NT2/D1 (cell line): Measurements from ENCODE around the gene YJEFN3.

Experiments
- DNase-seq: peaks from one replicate; pipeline ENCODE4 v3.0.0-alpha.2; 2011; ENCODE audit warnings: low read depth, low spot score
- H3K27me3 ChIP-seq: 2 replicates; pipeline ENCODE4 v1.6.0; 2011; ENCODE audit warnings: mild to moderate bottlenecking; ENCODE audit not compliant: insufficient read length, insufficient read depth
- H3K36me3 ChIP-seq: 2 replicates; pipeline ENCODE4 v1.6.1; 2011; ENCODE audit warnings: mild to moderate bottlenecking, low read length, mixed read lengths; ENCODE audit not compliant: insufficient read depth, insufficient read length
- H3K4me1 ChIP-seq: 2 replicates; pipeline ENCODE4 v1.5.1; 2011; ENCODE audit not compliant: insufficient read depth, insufficient read length
- H3K4me3 ChIP-seq: 2 replicates; pipeline ENCODE4 v1.5.1; 2011; ENCODE audit warnings: low read depth; ENCODE audit not compliant: insufficient read length
- H3K9ac ChIP-seq: 2 replicates; pipeline ENCODE4 v1.6.0; 2011; ENCODE audit warnings: low read depth; ENCODE audit not compliant: insufficient read length
- H3K9me3 ChIP-seq: 2 replicates; pipeline ENCODE4 v1.5.1; 2011; ENCODE audit warnings: mild to moderate bottlenecking, low read length; ENCODE audit not compliant: insufficient read depth
- SUZ12 ChIP-seq: IDR thresholded peaks from 2 replicates; pipeline ENCODE4 v1.6.1; 2011; ENCODE audit not compliant: insufficient read length, insufficient read depth; ENCODE audit errors: extremely low read depth
- YY1 ChIP-seq: IDR thresholded peaks from 2 replicates; pipeline ENCODE4 v1.6.1; 2011; ENCODE audit not compliant: insufficient read length, insufficient read depth
- ZNF274 ChIP-seq: IDR thresholded peaks from 2 replicates; pipeline ENCODE4 v1.6.1; 2011; ENCODE audit warnings: mild to moderate bottlenecking, low read depth, low read length

The YJEFN3 gene, protein sequence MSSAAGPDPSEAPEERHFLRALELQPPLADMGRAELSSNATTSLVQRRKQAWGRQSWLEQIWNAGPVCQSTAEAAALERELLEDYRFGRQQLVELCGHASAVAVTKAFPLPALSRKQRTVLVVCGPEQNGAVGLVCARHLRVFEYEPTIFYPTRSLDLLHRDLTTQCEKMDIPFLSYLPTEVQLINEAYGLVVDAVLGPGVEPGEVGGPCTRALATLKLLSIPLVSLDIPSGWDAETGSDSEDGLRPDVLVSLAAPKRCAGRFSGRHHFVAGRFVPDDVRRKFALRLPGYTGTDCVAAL

DNA sequence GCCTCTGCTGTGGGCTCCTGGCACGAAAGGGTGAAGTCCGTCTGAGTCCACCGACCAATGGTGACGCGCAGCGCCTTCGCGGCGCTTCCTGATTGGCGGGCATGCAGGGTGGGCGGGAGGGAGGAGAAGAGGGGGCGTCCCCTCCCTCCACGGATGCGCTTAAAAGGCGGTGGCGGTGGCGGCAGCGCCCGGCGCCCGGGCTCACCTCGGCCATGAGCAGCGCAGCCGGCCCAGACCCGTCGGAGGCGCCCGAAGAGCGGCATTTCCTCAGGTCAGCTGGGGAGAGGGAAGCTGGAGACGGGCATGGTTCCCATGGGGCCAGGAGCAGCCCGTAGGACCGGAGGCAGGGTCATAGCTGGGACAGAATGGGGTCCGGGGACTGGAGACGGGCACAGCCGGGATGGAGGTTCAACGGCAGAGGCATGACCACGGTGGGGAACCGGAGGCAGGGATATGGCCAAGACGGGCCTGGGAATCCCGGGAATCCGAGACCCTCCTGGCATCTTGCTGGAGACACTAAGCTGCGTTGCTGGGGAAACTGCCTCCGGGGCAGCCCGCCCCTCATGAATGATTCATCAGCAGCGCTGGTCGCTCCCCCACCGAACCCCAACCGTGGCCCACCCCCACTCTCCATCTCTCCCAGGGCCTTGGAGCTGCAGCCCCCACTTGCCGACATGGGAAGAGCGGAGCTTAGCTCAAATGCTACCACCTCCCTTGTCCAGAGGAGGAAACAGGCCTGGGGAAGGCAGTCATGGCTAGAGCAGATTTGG, at the start of gene YJEFN3:
Gene YJEFN3, plus strand, starts transcription at position 191 of the 770 bp plus-strand sequence. Its CDS starts 22 bp downstream, at position 213.
- Histone ChIP-seq H3K4me3 (no peak within 1 kb of the TSS), H3K9me3 (no peaks in the 10 kb centered on the region), H3K36me3 (peaks cover 72% of the 10 kb centered on the region), H3K4me1 (peaks cover 41% of the 10 kb centered on the region), H3K9ac (peak within 1 kb of the TSS; percentile 16), H3K27me3 (no peaks in the 10 kb centered on the region)
- no peak for DNase-seq
- TF ChIP-seq YY1 (no peak), SUZ12 (no peak), ZNF274 (no peak)

DNA sequence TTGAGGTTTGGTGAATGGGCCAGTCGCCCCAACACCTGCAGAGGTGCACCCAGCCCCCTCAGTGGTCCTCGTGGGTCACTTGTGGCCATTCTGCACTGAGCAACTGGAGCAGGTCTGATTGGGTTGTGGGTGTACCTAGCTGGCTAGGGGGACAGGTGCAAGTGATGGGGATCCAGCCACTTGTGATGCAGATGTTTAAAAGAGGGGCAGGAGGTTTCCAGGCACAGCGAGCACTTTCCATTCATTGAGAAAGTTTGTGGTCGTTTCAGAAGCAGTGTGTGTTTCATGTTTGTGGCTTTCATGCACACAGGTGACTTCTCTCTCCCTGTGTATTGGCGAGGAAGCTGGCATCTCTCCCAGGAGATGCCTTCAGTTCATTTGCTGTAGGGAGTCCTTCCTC, 48.0 kb upstream of the YJEFN3 start:
- no peak for TF ChIP-seq YY1
- no peak for TF ChIP-seq SUZ12
- TF ChIP-seq ZNF274, result no peak
- Histone ChIP-seq H3K9ac (no peak overlapping the region), H3K36me3 (peaks cover 68% of the 10 kb centered on the region), H3K4me3 (no peak overlapping the region), H3K4me1 (peaks cover 28% of the 10 kb centered on the region), H3K27me3 (no peaks in the 10 kb centered on the region), H3K9me3 (no peaks in the 10 kb centered on the region)
- DNase-seq, result no peak

DNA sequence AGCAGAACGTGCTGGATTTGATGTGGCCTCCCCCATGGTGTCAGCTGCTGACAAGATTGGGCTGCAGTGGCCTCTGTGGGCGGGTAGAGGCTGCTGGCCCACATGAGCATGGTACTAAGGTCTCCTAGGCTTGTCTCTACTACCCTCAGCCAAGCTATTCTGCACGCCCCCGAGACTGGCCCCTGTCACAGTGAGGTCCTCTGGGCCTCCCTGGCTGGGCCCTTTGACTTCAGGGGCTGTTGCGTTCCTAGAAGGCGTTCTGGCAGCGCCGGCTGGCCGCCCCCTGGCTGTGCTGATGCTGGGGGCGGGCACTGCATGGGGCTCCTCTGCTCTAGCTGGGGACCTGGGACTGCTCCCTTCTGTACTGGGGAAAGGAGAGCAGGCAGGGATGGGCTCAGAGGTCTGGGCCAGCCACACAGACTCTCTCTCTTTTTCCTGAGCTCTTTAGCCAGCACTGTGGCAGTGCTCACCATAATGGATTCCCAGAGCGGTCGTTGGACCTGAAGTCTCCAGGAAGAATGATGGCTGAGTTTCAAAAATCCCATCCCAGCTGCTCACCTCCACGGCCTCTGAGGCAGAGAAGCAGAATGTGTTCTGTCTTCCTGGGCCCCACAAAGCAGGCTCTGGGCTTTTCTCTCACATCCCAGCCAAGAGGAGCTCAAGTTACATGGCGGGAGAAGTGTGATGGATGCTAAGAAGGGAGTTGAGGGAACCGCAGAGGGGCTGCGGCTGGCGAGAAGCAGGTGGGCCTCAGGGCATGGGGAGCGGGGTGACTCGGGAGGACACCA, 45.7 kb upstream of the YJEFN3 start:
- no peak overlapping the region for H3K4me3 ChIP-seq
- TF ChIP-seq ZNF274 (no peak), YY1 (no peak), SUZ12 (no peak)
- H3K36me3 ChIP-seq, result peaks cover 67% of the 10 kb centered on the region
- peaks cover 29% of the 10 kb centered on the region for H3K4me1 ChIP-seq
- H3K27me3 ChIP-seq, result no peaks in the 10 kb centered on the region
- no peaks in the 10 kb centered on the region for H3K9me3 ChIP-seq
- peak overlapping the region; percentile 24 for H3K9ac ChIP-seq
- no peak for DNase-seq

DNA sequence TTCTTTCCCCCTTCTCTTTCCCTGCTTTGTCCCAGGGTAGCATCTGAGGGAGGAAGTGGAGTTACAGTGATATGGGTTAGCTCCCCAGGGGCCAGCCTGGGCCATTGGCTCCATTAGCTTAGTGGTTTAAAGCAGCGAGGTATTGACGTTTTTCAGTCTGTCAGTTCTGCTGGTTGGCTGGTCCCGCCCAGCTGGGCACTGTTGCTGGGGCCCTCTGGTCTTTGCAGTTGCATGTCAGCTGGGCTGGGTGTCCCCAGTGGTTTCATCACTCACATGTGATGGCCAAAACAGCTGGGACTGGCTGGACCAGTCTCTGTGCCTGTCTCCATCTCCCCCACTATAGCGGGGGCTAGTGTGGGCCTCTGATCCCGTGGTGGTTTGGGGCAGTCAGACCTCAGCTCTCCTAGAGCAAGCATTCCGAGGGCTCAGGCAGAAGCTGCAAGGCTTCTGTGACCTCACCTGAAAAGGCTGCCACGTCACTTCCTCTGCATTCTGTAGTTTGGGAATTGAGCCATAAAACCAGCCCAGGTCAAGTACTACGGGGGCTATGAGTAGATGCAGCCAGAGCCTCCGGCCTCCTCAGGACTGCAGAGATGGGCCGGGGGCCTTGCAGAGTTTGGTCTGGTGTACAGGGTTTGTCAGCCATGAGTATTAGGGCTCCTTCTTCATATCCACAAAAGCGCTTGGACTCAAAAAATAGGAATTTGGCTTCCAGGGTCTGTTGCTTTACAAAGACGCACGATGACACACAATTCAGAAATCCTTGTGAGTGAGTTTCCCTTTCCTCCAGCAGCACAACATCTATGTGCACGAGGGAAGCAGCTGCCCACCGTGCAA, 43.3 kb upstream of the YJEFN3 start:
- H3K36me3 ChIP-seq, result peaks cover 52% of the 10 kb centered on the region
- no peak for DNase-seq

DNA sequence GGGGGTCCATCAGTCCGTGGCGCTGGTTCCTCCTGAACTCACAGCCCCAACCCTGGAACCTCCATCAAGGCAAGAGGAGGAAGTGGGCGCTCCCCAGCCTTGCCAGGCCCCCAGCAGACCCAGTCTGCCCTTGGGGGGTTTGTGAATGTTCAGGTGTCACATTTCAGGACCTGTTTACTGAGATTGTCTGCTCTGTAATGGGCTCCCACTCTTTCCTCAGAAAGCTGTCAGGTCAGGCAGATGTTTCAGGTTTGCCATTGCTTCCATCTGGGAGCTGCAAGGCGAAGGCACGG, 42.8 kb upstream of the YJEFN3 start:
- Histone ChIP-seq H3K4me3 (no peak overlapping the region), H3K4me1 (peaks cover 47% of the 10 kb centered on the region), H3K36me3 (peaks cover 50% of the 10 kb centered on the region), H3K9ac (no peak overlapping the region), H3K9me3 (no peaks in the 10 kb centered on the region), H3K27me3 (no peaks in the 10 kb centered on the region)
- TF ChIP-seq SUZ12 (no peak), ZNF274 (no peak), YY1 (no peak)
- no peak for DNase-seq

More for the DNA sequence above, 43.3 kb upstream of the YJEFN3 start:
- Histone ChIP-seq H3K4me3 (no peak overlapping the region), H3K27me3 (no peaks in the 10 kb centered on the region), H3K4me1 (peaks cover 47% of the 10 kb centered on the region), H3K9ac (no peak overlapping the region), H3K9me3 (no peaks in the 10 kb centered on the region)
- no peak for TF ChIP-seq SUZ12
- TF ChIP-seq YY1, result no peak
- TF ChIP-seq ZNF274, result no peak

DNA sequence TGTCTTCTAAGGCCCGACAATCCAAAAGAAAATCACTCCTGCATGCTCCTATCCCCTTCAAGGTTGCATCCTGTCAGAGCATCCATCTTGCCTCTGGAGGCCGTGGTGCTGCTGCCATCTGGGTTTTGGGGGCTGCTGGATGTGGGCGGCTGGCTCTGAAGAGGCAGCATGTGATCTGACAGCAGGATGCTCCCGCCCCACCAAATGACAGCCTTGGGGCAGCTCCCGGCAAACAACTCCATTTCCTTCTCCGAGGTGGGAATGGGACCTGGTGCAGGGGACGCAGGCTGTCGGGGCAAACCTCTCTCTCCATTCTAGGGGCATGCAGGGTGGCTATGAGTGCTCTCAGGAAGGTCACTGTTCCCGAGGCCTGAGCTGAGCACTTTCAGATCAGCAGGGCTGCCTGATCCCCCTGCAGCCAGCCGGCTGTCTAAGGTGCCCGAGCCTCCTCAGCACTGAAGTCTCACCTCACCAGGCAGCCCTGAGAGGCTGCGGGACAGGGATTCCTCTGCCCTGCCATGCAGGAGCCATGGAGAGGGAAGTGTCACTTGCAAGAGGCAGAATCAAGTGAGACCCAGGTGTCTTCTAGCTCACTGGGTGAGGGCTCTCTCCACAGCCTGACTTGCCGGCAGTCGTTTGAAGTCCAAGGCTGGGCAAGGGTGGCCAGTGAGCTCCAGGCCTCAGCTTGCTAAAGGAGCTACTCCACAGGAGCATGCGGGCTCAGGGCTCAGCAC, 42.2 kb upstream of the YJEFN3 start:
- Histone ChIP-seq H3K4me1 (peaks cover 47% of the 10 kb centered on the region), H3K9me3 (no peaks in the 10 kb centered on the region), H3K27me3 (no peaks in the 10 kb centered on the region), H3K36me3 (peaks cover 52% of the 10 kb centered on the region), H3K9ac (no peak overlapping the region), H3K4me3 (no peak overlapping the region)
- TF ChIP-seq SUZ12 (no peak), YY1 (no peak), ZNF274 (no peak)
- DNase-seq, result no peak
